C4-2B (cell line): ENCODE results near the gene CLDN2.

ENCODE experiments used
- ZFX ChIP-seq: fragments of 450-650 bp; IDR thresholded peaks from 2 replicates; pipeline ENCODE4 v1.6.1; 2017
- TF ChIP-seq, protein P1 (sequence below): fragments of 450-650 bp; conservative IDR thresholded peaks from 2 replicates; pipeline ENCODE4 v1.5.1; 2017; ENCODE audit warnings: mild to moderate bottlenecking

DNA sequence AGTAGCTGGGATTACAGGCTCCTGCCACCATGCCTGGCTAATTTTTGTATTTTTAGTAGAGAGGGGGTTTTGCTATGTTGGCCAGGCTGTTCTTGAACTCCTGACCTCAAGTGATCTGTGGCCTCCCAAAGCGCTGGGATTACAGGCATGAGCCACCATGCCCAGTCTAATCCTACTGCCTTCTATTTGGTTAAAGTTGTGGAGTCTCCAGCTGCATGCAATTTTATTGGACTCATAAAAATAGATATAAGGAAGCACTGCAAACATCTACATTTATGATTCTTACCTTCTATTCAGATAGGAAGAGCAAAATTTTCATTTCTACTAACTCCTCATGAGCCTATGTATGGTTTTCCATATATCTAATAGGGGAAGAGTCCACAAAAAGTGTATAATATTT is 30.7 kb upstream of the CLDN2 start:
- TF ChIP-seq, protein P1, sequence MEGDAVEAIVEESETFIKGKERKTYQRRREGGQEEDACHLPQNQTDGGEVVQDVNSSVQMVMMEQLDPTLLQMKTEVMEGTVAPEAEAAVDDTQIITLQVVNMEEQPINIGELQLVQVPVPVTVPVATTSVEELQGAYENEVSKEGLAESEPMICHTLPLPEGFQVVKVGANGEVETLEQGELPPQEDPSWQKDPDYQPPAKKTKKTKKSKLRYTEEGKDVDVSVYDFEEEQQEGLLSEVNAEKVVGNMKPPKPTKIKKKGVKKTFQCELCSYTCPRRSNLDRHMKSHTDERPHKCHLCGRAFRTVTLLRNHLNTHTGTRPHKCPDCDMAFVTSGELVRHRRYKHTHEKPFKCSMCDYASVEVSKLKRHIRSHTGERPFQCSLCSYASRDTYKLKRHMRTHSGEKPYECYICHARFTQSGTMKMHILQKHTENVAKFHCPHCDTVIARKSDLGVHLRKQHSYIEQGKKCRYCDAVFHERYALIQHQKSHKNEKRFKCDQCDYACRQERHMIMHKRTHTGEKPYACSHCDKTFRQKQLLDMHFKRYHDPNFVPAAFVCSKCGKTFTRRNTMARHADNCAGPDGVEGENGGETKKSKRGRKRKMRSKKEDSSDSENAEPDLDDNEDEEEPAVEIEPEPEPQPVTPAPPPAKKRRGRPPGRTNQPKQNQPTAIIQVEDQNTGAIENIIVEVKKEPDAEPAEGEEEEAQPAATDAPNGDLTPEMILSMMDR: no peak
- no peak for TF ChIP-seq ZFX
